ENCODE measurements around the gene PACSIN1. TPM values are rescaled to one million over a fixed set of nuclear protein-coding genes. Genes with fewer than 3 reads are reported as not detected.
A peak's percentile ranks its signal among the peaks of the same experiment; 100 is the strongest.

PACSIN1 gene
- total and polyA plus RNA-seq, 4 donors, result 5.8 to 34.8 (median 25.7) TPM

DNA sequence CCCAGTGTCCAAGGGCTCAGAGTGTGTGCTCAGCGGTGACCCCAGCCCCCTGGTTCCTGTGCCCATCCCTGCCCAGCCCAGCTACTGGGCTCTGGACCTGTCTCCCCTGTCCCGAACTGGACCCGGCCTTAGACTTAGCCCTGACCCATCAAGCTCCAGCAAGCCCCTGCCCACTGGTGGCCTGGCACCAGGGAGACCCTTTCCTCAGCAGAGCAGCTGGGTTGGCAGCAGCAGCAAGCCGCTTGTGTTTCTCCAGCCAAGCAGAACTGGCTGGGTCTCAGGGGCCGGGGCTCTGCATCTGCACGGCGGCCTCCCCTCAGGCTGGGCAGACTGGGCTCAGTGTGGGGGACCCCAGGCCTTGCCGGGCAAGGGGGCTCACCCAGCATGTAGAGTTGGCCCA, 89.5 kb downstream of the PACSIN1 start:
- 66% methylated on average over 8 of the region's 8 CpGs for WGBS (ENCODE audit: insufficient coverage)

DNA sequence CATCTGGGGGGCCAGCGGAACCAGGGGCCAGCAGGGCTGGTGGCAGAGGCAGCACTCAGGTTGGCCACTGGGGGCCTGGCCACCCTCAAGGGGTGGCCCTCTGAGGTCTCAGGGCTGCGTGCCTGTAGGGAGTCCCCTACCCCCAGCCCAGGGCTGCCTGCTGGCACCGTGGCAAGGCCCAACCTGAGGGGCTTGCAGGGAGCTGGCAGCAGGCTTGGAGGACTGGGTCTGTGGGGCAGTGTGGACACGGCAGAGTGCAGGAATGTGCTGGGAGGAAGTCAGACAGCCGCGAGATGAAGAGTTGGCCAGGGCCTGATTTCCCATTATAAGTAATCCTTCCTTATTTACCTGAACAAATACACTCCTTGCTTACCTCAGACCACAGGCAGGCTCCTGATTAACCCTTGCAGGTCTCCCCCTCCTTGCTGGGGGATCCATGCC, 90.2 kb downstream of the PACSIN1 start, which contains the start of gene SPDEF:
Gene SPDEF, minus strand, starts transcription at position 299 of the 441 bp plus-strand sequence. CDS start 11,874 bp downstream, outside the sequence.
- H3K4me3 ChIP-seq (ENCODE audit: low read depth, low read length), result no peak within 1 kb of the TSS
- H3K9me3 ChIP-seq (ENCODE audit: control insufficient read depth, insufficient read depth, low read length), result peaks cover 5% of the 10 kb centered on the region
- no peaks in the 10 kb centered on the region for H3K36me3 ChIP-seq (ENCODE audit: control insufficient read depth, insufficient read depth, low read length)
- 51% methylated on average over 5 of the region's 6 CpGs for WGBS (ENCODE audit: insufficient coverage)
- H3K4me1 ChIP-seq (ENCODE audit: control insufficient read depth, insufficient read depth, low read length), result peaks cover 18% of the 10 kb centered on the region
- DNase-seq (ENCODE audit: low read depth in 4 of 6, low spot score in 6 of 6), result no peak
- no peak within 1 kb of the TSS for H3K27ac ChIP-seq (ENCODE audit: low read depth, low read length)
- H3K27me3 ChIP-seq (ENCODE audit: control insufficient read depth, insufficient read depth, low read length), result no peaks in the 10 kb centered on the region

More for the DNA sequence above, 89.5 kb downstream of the PACSIN1 start:
- Histone ChIP-seq H3K27ac (ENCODE audit: low read depth, low read length) (no peak overlapping the region), H3K9me3 (ENCODE audit: control insufficient read depth, insufficient read depth, low read length) (peaks cover 5% of the 10 kb centered on the region), H3K36me3 (ENCODE audit: control insufficient read depth, insufficient read depth, low read length) (no peaks in the 10 kb centered on the region), H3K4me3 (ENCODE audit: low read depth, low read length) (no peak overlapping the region), H3K4me1 (ENCODE audit: control insufficient read depth, insufficient read depth, low read length) (peaks cover 11% of the 10 kb centered on the region), H3K27me3 (ENCODE audit: control insufficient read depth, insufficient read depth, low read length) (no peaks in the 10 kb centered on the region)
- DNase-seq (ENCODE audit: low read depth in 4 of 6, low spot score in 6 of 6), result no peak

DNA sequence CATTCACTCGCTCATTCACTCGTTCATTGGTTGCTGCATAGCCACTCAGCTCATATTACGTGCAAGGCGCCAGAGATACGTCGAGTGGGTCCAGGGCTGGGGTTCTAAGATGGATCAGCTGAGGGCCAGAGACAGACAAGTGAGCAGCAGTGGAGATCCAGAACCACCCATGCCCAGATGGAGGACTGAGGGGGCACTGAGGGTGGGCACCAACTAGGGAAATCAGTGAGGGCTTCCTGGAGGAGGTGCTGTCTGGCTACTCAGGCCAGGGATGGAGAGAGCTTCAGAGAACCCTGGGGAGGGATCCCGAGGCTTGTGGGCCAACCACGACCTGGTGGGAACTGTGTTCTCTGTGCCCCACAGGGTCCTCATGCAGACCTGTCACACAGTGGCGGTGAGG, 90.6 kb downstream of the PACSIN1 start:
- DNase-seq (ENCODE audit: low read depth in 4 of 6, low spot score in 6 of 6), result no peak
- peaks cover 18% of the 10 kb centered on the region for H3K4me1 ChIP-seq (ENCODE audit: control insufficient read depth, insufficient read depth, low read length)
- H3K36me3 ChIP-seq (ENCODE audit: control insufficient read depth, insufficient read depth, low read length), result no peaks in the 10 kb centered on the region
- WGBS (ENCODE audit: insufficient coverage), result 87% methylated on average over 9 of the region's 9 CpGs
- H3K9me3 ChIP-seq (ENCODE audit: control insufficient read depth, insufficient read depth, low read length), result peaks cover 5% of the 10 kb centered on the region
- H3K4me3 ChIP-seq (ENCODE audit: low read depth, low read length), result no peak overlapping the region
- no peaks in the 10 kb centered on the region for H3K27me3 ChIP-seq (ENCODE audit: control insufficient read depth, insufficient read depth, low read length)
- no peak overlapping the region for H3K27ac ChIP-seq (ENCODE audit: low read depth, low read length)

DNA sequence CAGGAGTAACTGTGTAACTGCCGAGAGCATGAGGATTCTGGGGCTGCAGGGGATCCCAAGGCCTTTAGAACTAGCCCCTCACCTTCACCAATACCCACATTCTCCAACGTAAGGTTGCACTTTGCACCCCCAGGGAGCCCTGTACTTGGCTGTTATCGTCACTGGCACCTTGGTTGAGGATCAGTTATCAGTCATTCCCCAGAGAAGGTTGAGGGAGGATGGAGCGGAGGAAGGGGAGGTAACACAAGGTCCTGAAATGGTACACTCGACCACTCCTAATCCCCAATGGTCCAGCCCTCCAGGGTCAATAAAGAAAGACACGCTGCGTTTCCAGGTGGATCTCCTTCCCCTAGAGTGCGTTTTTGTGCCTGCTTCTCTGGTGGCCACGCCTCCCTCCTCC, 91.4 kb downstream of the PACSIN1 start:
- Histone ChIP-seq H3K9me3 (ENCODE audit: control insufficient read depth, insufficient read depth, low read length) (peaks cover 5% of the 10 kb centered on the region), H3K4me1 (ENCODE audit: control insufficient read depth, insufficient read depth, low read length) (peaks cover 18% of the 10 kb centered on the region), H3K27me3 (ENCODE audit: control insufficient read depth, insufficient read depth, low read length) (no peaks in the 10 kb centered on the region), H3K36me3 (ENCODE audit: control insufficient read depth, insufficient read depth, low read length) (no peaks in the 10 kb centered on the region), H3K4me3 (ENCODE audit: low read depth, low read length) (no peak overlapping the region), H3K27ac (ENCODE audit: low read depth, low read length) (no peak overlapping the region)
- WGBS (ENCODE audit: insufficient coverage), result 74% methylated on average over 6 of the region's 9 CpGs
- DNase-seq (ENCODE audit: low read depth in 4 of 6, low spot score in 6 of 6), result no peak

DNA sequence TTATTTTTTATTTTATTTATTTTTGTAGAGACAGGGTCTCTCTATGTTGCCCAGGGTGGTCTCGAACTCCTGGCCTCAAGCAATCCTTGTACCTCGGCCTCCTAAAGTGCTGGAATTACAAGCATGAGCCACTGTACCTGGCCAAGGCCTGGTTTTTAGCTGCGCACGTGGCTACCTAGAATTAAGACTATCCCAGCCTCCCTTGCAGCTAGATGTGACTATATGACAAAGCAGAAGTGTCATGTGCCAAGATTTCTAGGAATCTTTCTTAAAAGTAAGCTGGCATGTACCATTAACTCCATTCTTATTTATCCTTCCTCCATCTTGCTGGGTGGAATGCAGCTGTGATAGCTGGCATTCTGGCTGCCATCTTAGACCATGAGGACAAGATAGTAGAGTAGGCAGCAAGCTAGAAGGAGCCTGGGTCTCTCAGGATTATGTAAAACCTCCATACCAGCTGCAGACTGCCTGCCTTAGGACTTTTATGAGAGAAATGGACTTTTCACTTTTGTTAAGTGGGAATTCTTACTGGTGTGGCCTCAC, 92.4 kb downstream of the PACSIN1 start:
- no peak overlapping the region for H3K4me3 ChIP-seq (ENCODE audit: low read depth, low read length)
- no peak overlapping the region for H3K27ac ChIP-seq (ENCODE audit: low read depth, low read length)

DNA sequence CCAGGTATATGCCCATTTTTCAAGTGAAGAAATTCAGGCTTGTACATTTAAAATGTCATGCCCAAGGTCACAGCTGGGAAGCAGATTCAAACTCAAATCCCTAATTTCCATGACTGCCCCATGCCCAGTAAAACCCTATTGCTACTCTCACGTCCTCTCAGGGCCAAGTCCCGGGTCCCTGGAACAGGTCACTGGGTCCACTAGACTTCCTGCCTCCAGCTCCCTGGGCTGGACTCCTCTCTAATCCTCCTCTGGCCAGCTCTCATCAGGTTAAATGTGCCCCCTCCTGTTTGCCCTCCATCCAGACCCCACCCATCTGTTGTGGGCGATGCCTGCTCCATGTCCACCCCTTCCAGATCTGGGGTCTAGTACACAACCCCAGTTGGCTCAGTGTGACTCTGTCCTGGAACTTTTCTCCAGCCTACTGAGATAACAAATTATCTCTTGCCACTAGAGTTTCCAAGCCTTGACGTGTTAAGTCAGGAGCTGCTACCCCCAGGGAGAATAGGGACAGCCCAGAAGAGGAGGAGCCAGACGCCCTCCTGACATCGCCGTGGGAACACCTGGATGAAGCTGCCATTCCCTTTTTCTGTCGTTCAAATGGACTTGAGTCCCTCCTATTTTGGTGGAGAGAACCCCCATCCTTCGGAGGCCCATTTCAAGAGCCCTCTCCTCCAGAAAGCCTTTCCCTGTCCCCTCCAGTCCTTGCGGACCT, 93.9 kb downstream of the PACSIN1 start:
- WGBS (ENCODE audit: insufficient coverage), result 72% methylated on average over 10 of the region's 10 CpGs

More for the DNA sequence above, 92.4 kb downstream of the PACSIN1 start:
- H3K27me3 ChIP-seq (ENCODE audit: control insufficient read depth, insufficient read depth, low read length), result no peaks in the 10 kb centered on the region
- H3K9me3 ChIP-seq (ENCODE audit: control insufficient read depth, insufficient read depth, low read length), result peaks cover 5% of the 10 kb centered on the region
- no peaks in the 10 kb centered on the region for H3K36me3 ChIP-seq (ENCODE audit: control insufficient read depth, insufficient read depth, low read length)
- H3K4me1 ChIP-seq (ENCODE audit: control insufficient read depth, insufficient read depth, low read length), result peaks cover 18% of the 10 kb centered on the region
- DNase-seq (ENCODE audit: low read depth in 4 of 6, low spot score in 6 of 6), result no peak
- 89% methylated on average over 4 of the region's 4 CpGs for WGBS (ENCODE audit: insufficient coverage)

DNA sequence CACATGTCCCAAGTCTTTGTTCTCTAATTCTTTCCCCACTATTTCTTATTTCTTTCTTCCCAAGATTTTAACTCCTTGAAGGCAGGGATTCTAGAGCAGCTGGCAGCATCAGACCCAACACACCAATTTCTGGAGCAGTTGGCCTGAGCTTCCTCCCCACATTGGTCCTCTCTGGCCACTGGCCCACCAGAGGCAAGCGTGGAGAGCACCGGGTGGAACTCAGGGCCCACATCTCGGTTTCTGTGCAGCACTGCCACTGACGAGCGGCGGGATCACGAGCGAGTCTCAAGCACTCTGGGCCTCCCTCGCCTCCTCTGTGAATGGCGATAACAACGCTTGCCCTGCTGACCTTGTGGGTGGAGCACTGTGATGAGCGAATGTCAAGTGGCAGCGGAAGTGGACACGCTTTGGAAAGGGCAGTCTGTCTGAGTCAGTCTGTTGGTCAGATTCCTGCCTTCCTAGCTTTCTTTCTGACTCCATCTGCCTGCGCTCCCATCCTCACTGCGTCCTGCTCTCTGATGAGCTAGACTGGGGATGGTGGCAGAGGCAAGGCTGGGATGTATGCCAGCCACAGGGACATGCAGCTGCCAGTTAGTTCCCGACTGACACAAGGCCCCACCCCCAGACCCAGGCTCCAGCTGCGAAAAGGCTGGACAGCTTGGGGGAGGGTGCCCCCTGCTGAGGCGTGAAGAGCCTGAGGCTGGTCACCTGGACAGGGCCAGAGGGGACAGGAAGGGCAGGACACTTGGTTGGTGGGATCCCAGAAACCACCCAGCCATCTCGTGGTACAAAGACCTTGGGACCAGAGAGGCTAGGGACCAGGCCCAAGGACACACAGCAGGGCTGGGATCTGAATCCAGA, 94.7 kb downstream of the PACSIN1 start:
- Histone ChIP-seq H3K4me1 (ENCODE audit: control insufficient read depth, insufficient read depth, low read length) (peaks cover 9% of the 10 kb centered on the region), H3K36me3 (ENCODE audit: control insufficient read depth, insufficient read depth, low read length) (no peaks in the 10 kb centered on the region), H3K27me3 (ENCODE audit: control insufficient read depth, insufficient read depth, low read length) (no peaks in the 10 kb centered on the region), H3K9me3 (ENCODE audit: control insufficient read depth, insufficient read depth, low read length) (peaks cover 5% of the 10 kb centered on the region), H3K27ac (ENCODE audit: low read depth, low read length) (no peak overlapping the region), H3K4me3 (ENCODE audit: low read depth, low read length) (no peak overlapping the region)
- DNase-seq (ENCODE audit: low read depth in 4 of 6, low spot score in 6 of 6), result peak in 2 of 6 donors; percentile 30 to 43
- 37% methylated on average over 16 of the region's 20 CpGs for WGBS (ENCODE audit: insufficient coverage)

More for the DNA sequence above, 93.9 kb downstream of the PACSIN1 start:
- Histone ChIP-seq H3K27ac (ENCODE audit: low read depth, low read length) (no peak overlapping the region), H3K9me3 (ENCODE audit: control insufficient read depth, insufficient read depth, low read length) (peaks cover 5% of the 10 kb centered on the region), H3K27me3 (ENCODE audit: control insufficient read depth, insufficient read depth, low read length) (no peaks in the 10 kb centered on the region), H3K4me1 (ENCODE audit: control insufficient read depth, insufficient read depth, low read length) (peaks cover 13% of the 10 kb centered on the region), H3K4me3 (ENCODE audit: low read depth, low read length) (no peak overlapping the region), H3K36me3 (ENCODE audit: control insufficient read depth, insufficient read depth, low read length) (no peaks in the 10 kb centered on the region)
- DNase-seq (ENCODE audit: low read depth in 4 of 6, low spot score in 6 of 6), result no peak

DNA sequence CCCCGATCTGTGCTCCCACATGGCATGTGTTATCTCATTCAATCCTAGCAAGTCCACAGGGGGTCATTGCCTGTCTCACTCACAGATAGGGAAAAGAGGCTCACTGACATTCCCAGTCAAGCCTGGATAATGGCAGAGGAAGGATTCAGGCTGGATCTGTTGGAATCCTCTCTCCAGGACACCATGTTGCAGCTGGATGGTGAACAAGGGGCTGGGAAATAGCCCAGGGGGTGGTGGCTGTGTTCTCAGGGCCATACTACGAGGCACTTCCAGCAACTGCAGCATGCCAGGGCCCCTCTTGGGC, 95.3 kb downstream of the PACSIN1 start:
- 90% methylated on average over 2 of the region's 2 CpGs for WGBS (ENCODE audit: insufficient coverage)
- no peaks in the 10 kb centered on the region for H3K27me3 ChIP-seq (ENCODE audit: control insufficient read depth, insufficient read depth, low read length)

DNA sequence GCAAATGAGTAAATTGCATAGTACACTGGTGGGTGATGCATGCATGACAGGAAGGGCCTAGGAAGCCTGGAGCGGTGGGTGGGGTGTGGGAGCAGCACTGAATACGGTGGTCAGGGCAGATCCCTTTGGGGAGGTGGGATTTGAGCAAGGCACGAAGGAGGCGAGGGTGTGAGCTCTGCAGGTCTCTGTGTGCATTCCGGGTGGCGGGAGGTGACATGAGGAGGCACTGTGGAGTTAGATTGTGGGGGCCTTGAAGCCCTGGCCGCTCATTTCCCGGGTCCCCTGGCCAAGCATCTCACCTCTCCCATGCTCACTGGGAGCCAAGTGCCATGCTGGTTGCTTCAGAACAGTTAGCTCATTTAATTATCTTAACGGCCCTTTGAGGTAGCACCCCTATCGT, 96.5 kb downstream of the PACSIN1 start:
- Histone ChIP-seq H3K4me1 (ENCODE audit: control insufficient read depth, insufficient read depth, low read length) (peaks cover 8% of the 10 kb centered on the region), H3K27ac (ENCODE audit: low read depth, low read length) (no peak overlapping the region), H3K4me3 (ENCODE audit: low read depth, low read length) (no peak overlapping the region), H3K36me3 (ENCODE audit: control insufficient read depth, insufficient read depth, low read length) (no peaks in the 10 kb centered on the region), H3K9me3 (ENCODE audit: control insufficient read depth, insufficient read depth, low read length) (peaks cover 5% of the 10 kb centered on the region), H3K27me3 (ENCODE audit: control insufficient read depth, insufficient read depth, low read length) (no peaks in the 10 kb centered on the region)
- 98% methylated on average over 8 of the region's 10 CpGs for WGBS (ENCODE audit: insufficient coverage)
- no peak for DNase-seq (ENCODE audit: low read depth in 4 of 6, low spot score in 6 of 6)

More for the DNA sequence above, 95.3 kb downstream of the PACSIN1 start:
- Histone ChIP-seq H3K27ac (ENCODE audit: low read depth, low read length) (no peak overlapping the region), H3K36me3 (ENCODE audit: control insufficient read depth, insufficient read depth, low read length) (no peaks in the 10 kb centered on the region), H3K4me1 (ENCODE audit: control insufficient read depth, insufficient read depth, low read length) (peaks cover 8% of the 10 kb centered on the region), H3K9me3 (ENCODE audit: control insufficient read depth, insufficient read depth, low read length) (peaks cover 5% of the 10 kb centered on the region), H3K4me3 (ENCODE audit: low read depth, low read length) (no peak overlapping the region)
- DNase-seq (ENCODE audit: low read depth in 4 of 6, low spot score in 6 of 6), result no peak
